Measurements from ENCODE around the gene SYPL1. TPM values are rescaled to one million over a fixed set of nuclear protein-coding genes. Genes with fewer than 3 reads are reported as not detected.

SYPL1 gene
- total and polyA plus RNA-seq, 4 donors = 40.4 to 53.6 (median 45.0) TPM

GRCh38 chr7:106063692-106064091 lies 48.4 kb downstream of the SYPL1 start:
- 60% methylated on average over 1 of the region's 2 CpGs for WGBS (ENCODE audit: insufficient coverage)
- no peaks in the 10 kb centered on the region for H3K36me3 ChIP-seq (ENCODE audit: control insufficient read depth, insufficient read depth, low read length)
- no peak for DNase-seq (ENCODE audit: low read depth in 4 of 6, low spot score in 6 of 6)
- peaks cover 28% of the 10 kb centered on the region for H3K4me1 ChIP-seq (ENCODE audit: control insufficient read depth, insufficient read depth, low read length)
- peaks cover 7% of the 10 kb centered on the region for H3K27me3 ChIP-seq (ENCODE audit: control insufficient read depth, insufficient read depth, low read length)
- no peak overlapping the region for H3K27ac ChIP-seq (ENCODE audit: low read depth, low read length)
- H3K9me3 ChIP-seq (ENCODE audit: control insufficient read depth, insufficient read depth, low read length) = peaks cover 5% of the 10 kb centered on the region
- no peak overlapping the region for H3K4me3 ChIP-seq (ENCODE audit: low read depth, low read length)

DNA sequence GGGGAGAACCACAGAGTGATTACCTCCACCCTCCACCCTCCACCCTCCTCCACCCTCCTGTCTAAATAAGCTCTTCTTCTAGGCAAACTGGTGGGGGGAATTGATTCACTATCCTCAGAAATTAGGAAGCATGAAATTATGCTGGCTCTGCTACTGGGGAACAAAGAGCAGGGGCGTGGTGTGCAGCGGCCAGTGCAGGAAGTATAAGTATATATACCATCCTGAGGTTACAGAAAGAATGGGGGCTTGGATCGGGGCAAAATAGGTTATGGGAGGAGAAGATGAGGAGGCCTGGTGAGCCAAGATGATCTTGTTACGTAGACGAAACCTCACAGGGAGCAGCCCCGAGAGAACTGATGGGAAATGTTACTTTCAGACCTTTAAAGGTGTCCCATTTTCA lies 49.1 kb downstream of the SYPL1 start:
- WGBS (ENCODE audit: insufficient coverage) = 74% methylated on average over 4 of the region's 6 CpGs
- no peaks in the 10 kb centered on the region for H3K36me3 ChIP-seq (ENCODE audit: control insufficient read depth, insufficient read depth, low read length)
- peaks cover 35% of the 10 kb centered on the region for H3K4me1 ChIP-seq (ENCODE audit: control insufficient read depth, insufficient read depth, low read length)

GRCh38 chr7:106062521-106062931 lies 49.6 kb downstream of the SYPL1 start:
- WGBS (ENCODE audit: insufficient coverage) = 92% methylated on average over 2 of the region's 2 CpGs
- H3K27ac ChIP-seq (ENCODE audit: low read depth, low read length) = no peak overlapping the region
- H3K9me3 ChIP-seq (ENCODE audit: control insufficient read depth, insufficient read depth, low read length) = peaks cover 5% of the 10 kb centered on the region
- DNase-seq (ENCODE audit: low read depth in 4 of 6, low spot score in 6 of 6) = no peak
- no peak overlapping the region for H3K4me3 ChIP-seq (ENCODE audit: low read depth, low read length)
- H3K36me3 ChIP-seq (ENCODE audit: control insufficient read depth, insufficient read depth, low read length) = no peaks in the 10 kb centered on the region
- peaks cover 39% of the 10 kb centered on the region for H3K4me1 ChIP-seq (ENCODE audit: control insufficient read depth, insufficient read depth, low read length)
- H3K27me3 ChIP-seq (ENCODE audit: control insufficient read depth, insufficient read depth, low read length) = peaks cover 7% of the 10 kb centered on the region

More for the DNA sequence above, 49.1 kb downstream of the SYPL1 start:
- Histone ChIP-seq H3K27me3 (ENCODE audit: control insufficient read depth, insufficient read depth, low read length) (peaks cover 7% of the 10 kb centered on the region), H3K27ac (ENCODE audit: low read depth, low read length) (no peak overlapping the region), H3K4me3 (ENCODE audit: low read depth, low read length) (no peak overlapping the region), H3K9me3 (ENCODE audit: control insufficient read depth, insufficient read depth, low read length) (peaks cover 5% of the 10 kb centered on the region)
- no peak for DNase-seq (ENCODE audit: low read depth in 4 of 6, low spot score in 6 of 6)

- no peak for DNase-seq (ENCODE audit: low read depth in 4 of 6, low spot score in 6 of 6)
- Histone ChIP-seq H3K4me3 (ENCODE audit: low read depth, low read length) (no peak overlapping the region), H3K4me1 (ENCODE audit: control insufficient read depth, insufficient read depth, low read length) (peaks cover 43% of the 10 kb centered on the region), H3K27ac (ENCODE audit: low read depth, low read length) (no peak overlapping the region), H3K36me3 (ENCODE audit: control insufficient read depth, insufficient read depth, low read length) (no peaks in the 10 kb centered on the region), H3K27me3 (ENCODE audit: control insufficient read depth, insufficient read depth, low read length) (peaks cover 7% of the 10 kb centered on the region), H3K9me3 (ENCODE audit: control insufficient read depth, insufficient read depth, low read length) (peaks cover 5% of the 10 kb centered on the region)
- WGBS (ENCODE audit: insufficient coverage) = 92% methylated on average over 6 of the region's 7 CpGs
Measured at GRCh38 chr7:106062006-106062405, 50.1 kb downstream of the SYPL1 start.

GRCh38 chr7:106061301-106061979 lies 50.7 kb downstream of the SYPL1 start:
- Histone ChIP-seq H3K4me1 (ENCODE audit: control insufficient read depth, insufficient read depth, low read length) (peaks cover 43% of the 10 kb centered on the region), H3K27me3 (ENCODE audit: control insufficient read depth, insufficient read depth, low read length) (peaks cover 7% of the 10 kb centered on the region), H3K36me3 (ENCODE audit: control insufficient read depth, insufficient read depth, low read length) (no peaks in the 10 kb centered on the region), H3K4me3 (ENCODE audit: low read depth, low read length) (no peak overlapping the region), H3K9me3 (ENCODE audit: control insufficient read depth, insufficient read depth, low read length) (peaks cover 5% of the 10 kb centered on the region), H3K27ac (ENCODE audit: low read depth, low read length) (no peak overlapping the region)
- 97% methylated on average over 6 of the region's 9 CpGs for WGBS (ENCODE audit: insufficient coverage)
- DNase-seq (ENCODE audit: low read depth in 4 of 6, low spot score in 6 of 6) = no peak

DNA sequence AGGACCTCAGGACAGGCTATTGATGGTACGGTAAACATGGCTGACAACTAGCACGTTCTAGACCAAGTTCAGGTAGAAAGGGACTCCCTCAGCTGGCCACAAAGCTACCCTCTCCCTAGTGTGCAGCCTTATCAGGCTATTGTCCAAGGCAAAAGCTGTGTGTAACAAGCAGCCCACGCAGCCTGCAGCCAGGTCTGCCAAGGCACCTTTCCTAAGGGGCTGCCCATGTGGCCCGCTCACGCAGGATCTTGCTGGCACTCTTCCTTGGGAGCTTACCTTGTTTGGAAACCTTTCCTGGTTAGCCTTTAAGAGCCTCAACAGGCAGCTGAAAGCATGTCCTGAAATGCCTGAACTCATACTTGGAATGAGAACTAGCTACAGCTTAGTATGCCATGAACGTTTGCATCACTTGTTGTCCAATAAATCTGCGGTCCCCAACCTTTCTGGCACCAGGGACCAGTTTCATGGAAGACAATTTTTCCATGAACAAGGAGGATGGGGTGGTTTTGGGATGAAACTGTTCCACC lies 51.7 kb downstream of the SYPL1 start:
- H3K27ac ChIP-seq (ENCODE audit: low read depth, low read length) = no peak overlapping the region
- peaks cover 38% of the 10 kb centered on the region for H3K4me1 ChIP-seq (ENCODE audit: control insufficient read depth, insufficient read depth, low read length)

DNA sequence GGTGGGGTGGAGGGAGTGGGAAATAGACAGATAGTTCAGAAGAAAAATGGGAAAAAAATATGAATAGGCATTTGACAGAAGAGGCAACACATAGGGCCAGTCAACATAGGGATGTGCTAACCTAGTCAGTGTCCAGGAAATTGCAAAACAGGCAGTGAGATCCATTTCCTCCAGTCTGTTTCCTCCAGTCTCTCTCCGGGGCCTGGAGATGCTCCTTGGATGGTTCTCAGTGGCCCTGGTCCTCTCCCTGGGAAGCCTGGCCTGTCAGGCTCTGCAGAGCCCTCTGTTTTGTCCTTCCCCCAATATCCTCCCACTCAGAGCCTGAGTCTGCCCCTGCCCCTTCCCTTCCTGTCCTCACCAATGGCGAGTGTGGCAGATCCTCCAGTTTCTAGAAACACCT lies 52.6 kb downstream of the SYPL1 start:
- H3K36me3 ChIP-seq (ENCODE audit: control insufficient read depth, insufficient read depth, low read length) = no peaks in the 10 kb centered on the region
- H3K27me3 ChIP-seq (ENCODE audit: control insufficient read depth, insufficient read depth, low read length) = peaks cover 7% of the 10 kb centered on the region
- 93% methylated on average over 2 of the region's 2 CpGs for WGBS (ENCODE audit: insufficient coverage)
- H3K4me3 ChIP-seq (ENCODE audit: low read depth, low read length) = no peak overlapping the region
- peaks cover 5% of the 10 kb centered on the region for H3K9me3 ChIP-seq (ENCODE audit: control insufficient read depth, insufficient read depth, low read length)
- peaks cover 36% of the 10 kb centered on the region for H3K4me1 ChIP-seq (ENCODE audit: control insufficient read depth, insufficient read depth, low read length)
- DNase-seq (ENCODE audit: low read depth in 4 of 6, low spot score in 6 of 6) = no peak
- H3K27ac ChIP-seq (ENCODE audit: low read depth, low read length) = no peak overlapping the region

More for the DNA sequence above, 51.7 kb downstream of the SYPL1 start:
- Histone ChIP-seq H3K36me3 (ENCODE audit: control insufficient read depth, insufficient read depth, low read length) (no peaks in the 10 kb centered on the region), H3K4me3 (ENCODE audit: low read depth, low read length) (no peak overlapping the region), H3K27me3 (ENCODE audit: control insufficient read depth, insufficient read depth, low read length) (peaks cover 5% of the 10 kb centered on the region), H3K9me3 (ENCODE audit: control insufficient read depth, insufficient read depth, low read length) (peaks cover 5% of the 10 kb centered on the region)
- 98% methylated on average over 7 of the region's 7 CpGs for WGBS (ENCODE audit: insufficient coverage)
- DNase-seq (ENCODE audit: low read depth in 4 of 6, low spot score in 6 of 6) = no peak

GRCh38 chr7:106058928-106059324 lies 53.2 kb downstream of the SYPL1 start:
- Histone ChIP-seq H3K9me3 (ENCODE audit: control insufficient read depth, insufficient read depth, low read length) (peaks cover 5% of the 10 kb centered on the region), H3K27me3 (ENCODE audit: control insufficient read depth, insufficient read depth, low read length) (peaks cover 7% of the 10 kb centered on the region), H3K36me3 (ENCODE audit: control insufficient read depth, insufficient read depth, low read length) (no peaks in the 10 kb centered on the region), H3K4me3 (ENCODE audit: low read depth, low read length) (no peak overlapping the region), H3K4me1 (ENCODE audit: control insufficient read depth, insufficient read depth, low read length) (peaks cover 30% of the 10 kb centered on the region), H3K27ac (ENCODE audit: low read depth, low read length) (peak overlapping the region; percentile 76)
- DNase-seq (ENCODE audit: low read depth in 4 of 6, low spot score in 6 of 6) = no peak
- whole genome bisulfite sequencing (ENCODE audit: insufficient coverage) = 25% methylated on average over 3 of the region's 3 CpGs

DNA sequence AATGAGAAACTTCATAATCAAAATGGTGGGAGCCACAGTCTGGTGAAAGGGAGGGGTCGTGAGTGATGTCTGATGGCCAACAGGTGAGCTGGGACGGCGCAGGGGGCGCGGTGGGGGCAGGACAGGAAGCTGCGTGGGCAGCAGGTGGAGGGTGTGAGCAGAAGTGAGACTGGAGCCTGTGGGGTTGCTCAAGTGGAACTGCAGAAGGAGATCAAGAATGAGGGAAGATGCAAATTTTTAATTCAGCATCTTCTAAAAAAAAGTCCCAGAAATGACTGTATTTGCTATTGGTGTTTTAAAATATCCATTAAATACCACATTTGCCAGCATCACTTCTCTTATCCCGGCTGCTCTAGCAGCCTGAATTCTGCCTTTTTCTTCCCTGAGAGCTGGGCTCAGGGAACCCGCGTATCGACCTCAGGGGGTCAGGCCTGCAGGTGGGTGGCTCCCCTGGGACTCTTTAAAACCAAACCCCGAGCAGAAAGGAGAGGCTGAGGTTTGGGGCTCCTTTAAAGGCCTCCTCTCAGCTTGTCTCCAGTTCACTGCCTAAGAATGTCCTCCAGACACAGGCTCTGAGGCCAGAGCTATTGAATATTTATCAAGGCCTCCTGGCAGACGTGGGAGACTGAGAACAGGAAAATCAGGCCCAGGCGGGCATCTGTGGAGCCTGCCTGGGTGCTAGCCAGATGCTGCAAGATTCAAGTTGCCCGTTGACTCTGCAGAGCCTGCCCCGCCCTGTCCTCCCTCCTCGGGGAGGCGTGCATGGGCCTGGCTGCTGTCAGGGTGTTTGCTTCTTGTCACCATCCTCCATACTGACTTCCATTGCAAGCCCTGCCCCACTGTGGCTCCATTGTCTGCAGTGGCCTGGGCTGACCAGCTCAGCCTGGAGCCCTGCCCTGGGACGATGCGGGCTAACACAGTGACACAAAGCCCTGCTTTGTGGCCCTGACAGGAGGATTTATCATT lies 53.9 kb downstream of the SYPL1 start:
- peak overlapping the region; percentile 76 for H3K27ac ChIP-seq (ENCODE audit: low read depth, low read length)
- DNase-seq (ENCODE audit: low read depth in 4 of 6, low spot score in 6 of 6) = peak in 5 of 6 donors; percentile 48 to 95 (median 63)
- H3K9me3 ChIP-seq (ENCODE audit: control insufficient read depth, insufficient read depth, low read length) = peaks cover 5% of the 10 kb centered on the region
- H3K27me3 ChIP-seq (ENCODE audit: control insufficient read depth, insufficient read depth, low read length) = peaks cover 7% of the 10 kb centered on the region
- WGBS (ENCODE audit: insufficient coverage) = 27% methylated on average over 13 of the region's 19 CpGs
- peaks cover 30% of the 10 kb centered on the region for H3K4me1 ChIP-seq (ENCODE audit: control insufficient read depth, insufficient read depth, low read length)
- no peaks in the 10 kb centered on the region for H3K36me3 ChIP-seq (ENCODE audit: control insufficient read depth, insufficient read depth, low read length)
- H3K4me3 ChIP-seq (ENCODE audit: low read depth, low read length) = no peak overlapping the region
